GM12874 (cell line): Measurements from ENCODE around the gene SRSF9.

ENCODE experiments used
- TF ChIP-seq, protein P1 (sequence below): IDR thresholded peaks from 2 replicates; pipeline ENCODE4 v1.5.1; 2011; ENCODE audit warnings: low read depth, mild to moderate bottlenecking, control low read depth, low read length, moderate library complexity; ENCODE audit not compliant: insufficient read depth

SRSF9 gene

DNA sequence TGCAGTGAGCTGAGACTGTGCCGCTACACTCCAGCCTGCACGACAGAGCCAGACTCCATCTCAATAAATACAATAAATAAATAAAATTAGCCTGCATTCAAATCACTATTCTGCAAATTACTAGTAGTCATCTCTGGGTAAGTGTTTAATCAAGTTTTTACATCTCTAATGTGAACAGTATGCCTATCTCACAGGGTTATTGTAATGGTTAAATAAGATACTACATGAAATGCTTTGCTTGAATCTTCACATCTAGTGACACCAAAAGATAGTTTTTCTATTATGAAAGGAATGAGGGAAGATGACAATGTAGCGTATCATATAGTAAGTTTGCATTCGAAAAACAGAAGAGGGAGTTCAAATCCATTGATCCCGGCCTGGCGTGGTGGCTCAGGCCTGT, 2.1 kb downstream of the SRSF9 start:
- TF ChIP-seq, protein P1, sequence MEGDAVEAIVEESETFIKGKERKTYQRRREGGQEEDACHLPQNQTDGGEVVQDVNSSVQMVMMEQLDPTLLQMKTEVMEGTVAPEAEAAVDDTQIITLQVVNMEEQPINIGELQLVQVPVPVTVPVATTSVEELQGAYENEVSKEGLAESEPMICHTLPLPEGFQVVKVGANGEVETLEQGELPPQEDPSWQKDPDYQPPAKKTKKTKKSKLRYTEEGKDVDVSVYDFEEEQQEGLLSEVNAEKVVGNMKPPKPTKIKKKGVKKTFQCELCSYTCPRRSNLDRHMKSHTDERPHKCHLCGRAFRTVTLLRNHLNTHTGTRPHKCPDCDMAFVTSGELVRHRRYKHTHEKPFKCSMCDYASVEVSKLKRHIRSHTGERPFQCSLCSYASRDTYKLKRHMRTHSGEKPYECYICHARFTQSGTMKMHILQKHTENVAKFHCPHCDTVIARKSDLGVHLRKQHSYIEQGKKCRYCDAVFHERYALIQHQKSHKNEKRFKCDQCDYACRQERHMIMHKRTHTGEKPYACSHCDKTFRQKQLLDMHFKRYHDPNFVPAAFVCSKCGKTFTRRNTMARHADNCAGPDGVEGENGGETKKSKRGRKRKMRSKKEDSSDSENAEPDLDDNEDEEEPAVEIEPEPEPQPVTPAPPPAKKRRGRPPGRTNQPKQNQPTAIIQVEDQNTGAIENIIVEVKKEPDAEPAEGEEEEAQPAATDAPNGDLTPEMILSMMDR, result no peak

DNA sequence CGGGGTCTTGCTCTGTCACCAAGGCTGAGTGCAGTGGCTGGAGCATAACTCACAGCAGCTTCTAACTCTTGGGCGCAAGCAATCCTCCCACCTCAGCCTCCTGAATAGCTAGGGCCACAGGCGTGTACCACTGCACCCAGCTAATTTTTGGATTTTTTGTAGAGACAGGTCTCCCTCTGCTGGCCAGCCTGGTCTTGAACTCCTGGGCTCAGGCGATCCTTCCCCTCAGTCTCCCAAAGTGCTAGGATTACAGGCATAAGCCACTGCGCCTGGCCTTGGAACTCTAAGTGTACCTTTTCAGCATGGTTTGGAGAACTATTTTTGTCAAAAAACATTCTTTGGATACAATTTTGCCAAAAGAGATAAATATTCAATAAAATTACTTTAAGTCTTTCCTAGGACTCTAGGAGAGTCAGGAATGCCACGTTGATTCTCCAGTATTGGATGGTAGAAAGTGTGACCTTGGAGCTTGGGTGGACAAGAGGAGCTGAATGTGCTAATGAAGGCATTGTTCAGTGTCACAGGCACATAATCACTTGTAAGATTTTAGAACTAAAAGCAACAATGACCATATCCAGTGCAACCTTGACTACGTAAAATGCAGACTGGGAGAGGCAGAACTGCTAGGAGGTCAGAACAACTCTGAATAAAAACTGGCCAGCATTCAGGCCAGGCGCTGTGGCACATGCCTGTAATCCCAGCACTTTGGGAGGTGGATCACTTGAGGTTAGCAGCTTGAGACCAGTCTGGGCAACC, 2.8 kb downstream of the SRSF9 start:
- TF ChIP-seq, protein P1, result peak; percentile 56

DNA sequence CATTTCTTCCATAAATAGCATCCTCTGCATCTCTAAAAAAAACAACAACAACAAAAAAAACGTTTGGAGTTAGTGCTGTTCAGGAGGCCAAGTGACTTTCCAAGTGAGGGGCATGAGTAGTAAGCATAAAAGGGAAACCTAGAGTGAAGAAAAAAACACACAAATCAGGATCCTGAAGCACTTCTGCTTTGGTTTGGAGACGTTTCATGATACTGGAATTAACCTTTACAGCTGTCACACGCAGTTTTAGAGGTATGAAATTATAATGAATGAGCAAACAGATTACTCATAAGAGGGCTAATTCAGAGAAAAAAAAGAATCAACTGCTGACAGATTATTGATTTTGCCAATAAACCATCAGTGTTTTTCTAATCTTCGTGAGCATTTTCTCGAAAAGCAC, 3.8 kb downstream of the SRSF9 start:
- TF ChIP-seq, protein P1, result no peak

DNA sequence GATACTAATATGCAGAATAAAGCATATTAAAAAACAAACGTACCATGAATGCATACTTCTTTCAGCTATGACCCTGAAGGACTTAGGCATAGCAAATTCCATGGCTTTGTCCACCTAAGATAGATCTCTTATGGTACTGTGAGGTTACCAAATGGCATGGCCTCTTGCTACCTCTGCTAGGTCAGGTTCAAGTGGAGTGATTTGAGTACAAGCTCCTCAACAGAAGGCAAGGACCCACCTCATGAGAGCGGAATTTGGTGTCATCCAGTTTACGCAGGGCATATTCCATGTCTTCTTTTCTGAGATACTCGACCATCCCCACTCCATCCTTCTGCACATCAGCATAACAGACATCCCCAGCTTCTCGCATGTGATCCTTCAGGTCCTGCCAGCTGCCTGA, 5.8 kb downstream of the SRSF9 start:
- TF ChIP-seq, protein P1, result no peak

DNA sequence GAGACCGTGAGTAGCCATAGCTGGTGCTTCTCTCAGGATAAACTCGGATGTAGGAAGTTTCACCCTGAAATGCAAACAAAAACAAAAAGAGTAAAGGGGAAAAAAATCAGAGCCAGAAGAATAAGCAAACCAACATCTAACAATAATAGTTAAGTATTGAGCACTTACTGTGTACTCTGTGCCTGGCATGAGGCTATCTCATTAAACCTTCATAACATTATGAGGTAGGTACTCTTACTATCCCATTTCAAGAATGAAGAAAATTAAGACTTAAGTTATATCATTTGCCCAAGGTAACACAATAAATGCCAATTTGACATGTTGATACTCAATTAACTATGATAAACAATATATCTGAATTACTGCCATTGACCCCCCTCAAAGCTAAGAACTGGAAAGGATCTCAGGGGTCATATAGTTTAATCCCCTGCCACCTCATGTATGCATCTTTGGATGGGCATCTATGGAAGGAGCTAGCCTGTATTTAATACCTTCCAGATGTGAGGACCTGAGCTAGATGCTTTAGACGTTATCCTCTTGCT, 7.4 kb downstream of the SRSF9 start:
- TF ChIP-seq, protein P1, result no peak

DNA sequence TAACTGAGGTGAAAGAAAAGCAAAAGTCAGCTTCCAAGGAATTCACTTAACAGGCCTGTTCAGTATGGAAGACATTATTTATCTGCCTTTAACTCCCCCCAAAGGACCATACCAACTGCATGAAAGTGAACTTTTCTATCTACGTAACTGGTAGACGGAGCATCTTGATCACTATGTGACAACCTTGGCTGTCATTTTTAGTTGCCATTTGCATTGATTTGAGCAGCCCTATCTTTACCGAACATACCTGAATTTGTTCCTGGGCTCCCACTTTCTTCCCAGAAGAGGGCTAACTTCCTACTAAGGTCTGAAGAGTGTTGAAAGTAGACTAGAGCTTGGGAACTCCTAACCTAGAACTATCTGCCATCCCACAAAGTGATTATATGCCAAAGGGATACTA, 9.4 kb downstream of the SRSF9 start:
- TF ChIP-seq, protein P1, result no peak

DNA sequence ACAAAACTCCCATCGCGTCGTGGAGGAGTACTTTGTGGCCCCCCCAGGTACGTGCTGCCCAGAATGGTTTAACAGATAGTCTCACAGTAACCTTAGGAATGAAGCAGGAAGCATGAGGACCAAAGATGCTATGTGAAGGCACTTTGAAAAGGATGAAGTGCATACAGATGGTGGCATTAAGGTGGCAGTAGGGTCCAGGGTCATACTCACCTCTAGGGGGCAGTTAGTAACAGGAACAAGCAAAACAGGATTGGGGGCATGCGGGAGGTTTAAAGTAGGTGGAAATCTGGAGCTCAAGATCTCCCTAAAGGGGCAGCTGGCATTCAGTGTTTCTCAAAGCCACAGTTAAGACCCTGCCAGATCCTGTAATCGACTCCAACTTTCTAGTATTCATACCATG, 12.4 kb downstream of the SRSF9 start:
- TF ChIP-seq, protein P1, result peak; percentile 51
